OCI-LY7 (cell line): ENCODE measurements around the gene SLC37A2. TPM values are rescaled to one million over a fixed set of nuclear protein-coding genes. Genes with fewer than 3 reads are reported as not detected.

Experiments used
- BruUV-seq: library from RNA; stranded (reverse); fragments of 400-500 nt; replicated peaks from 2 replicates; lab custom pipeline; 2021; lab: Mats Ljungman, UMichigan
- CTCF ChIA-PET: fragments of 300-600 bp; sonication (Branson Sonifier 250); formaldehyde crosslinking; loops from one replicate; lab custom pipeline; 2022; ENCODE audit warnings: antibody characterized with exemption; ENCODE audit not compliant: unreplicated experiment; lab: Charles Lee
- POLR2A ChIA-PET: fragments of 300-600 bp; sonication (Branson Sonifier 250); formaldehyde crosslinking; loops from one replicate; lab custom pipeline; 2022; ENCODE audit warnings: antibody characterized with exemption; lab: Charles Lee
- DNase-seq: peaks from one replicate; pipeline ENCODE4 v3.0.0-alpha.2; 2015; ENCODE audit warnings: low spot score
- H2AFZ ChIP-seq: fragments of 200-600 bp; sonication (generic), shearing (Covaris generic); 2 replicates; pipeline ENCODE4 v1.6.1; 2014; ENCODE audit warnings: mild to moderate bottlenecking, antibody characterized with exemption, low read length, moderate library complexity
- H3K27ac ChIP-seq: fragments of 200-600 bp; sonication (generic); 2 replicates; pipeline ENCODE4 v1.5.1; 2014; ENCODE audit warnings: mixed run types, low read depth, mild to moderate bottlenecking, moderate library complexity, low read length, inconsistent platforms; ENCODE audit not compliant: poor library complexity, severe bottlenecking
- H3K36me3 ChIP-seq: fragments of 200-600 bp; sonication (generic); 2 replicates; pipeline ENCODE4 v1.6.1; 2014; ENCODE audit warnings: mild to moderate bottlenecking, antibody characterized with exemption, low read length, moderate library complexity, mixed read lengths; ENCODE audit not compliant: insufficient read depth
- H3K4me1 ChIP-seq: fragments of 200-600 bp; sonication (generic); 2 replicates; pipeline ENCODE4 v1.5.1; 2014; ENCODE audit warnings: mild to moderate bottlenecking, low read length; ENCODE audit not compliant: insufficient read depth, poor library complexity, severe bottlenecking
- H3K4me2 ChIP-seq: fragments of 200-600 bp; sonication (generic); 2 replicates; pipeline ENCODE4 v1.6.1; 2014; ENCODE audit warnings: mild to moderate bottlenecking, low read length
- H3K4me3 ChIP-seq: fragments of 200-600 bp; sonication (generic); 2 replicates; pipeline ENCODE4 v1.5.1; 2014; ENCODE audit warnings: mild to moderate bottlenecking, low read depth, low read length; ENCODE audit not compliant: poor library complexity, severe bottlenecking
- H3K79me2 ChIP-seq: fragments of 200-600 bp; sonication (generic); 2 replicates; pipeline ENCODE4 v1.6.1; 2016; ENCODE audit warnings: low read depth, mild to moderate bottlenecking, low read length, moderate library complexity, mixed read lengths; ENCODE audit not compliant: insufficient read depth
- H3K9me2 ChIP-seq: fragments of 200-600 bp; sonication (generic); 2 replicates; pipeline ENCODE4 v1.6.1; 2016; ENCODE audit warnings: mild to moderate bottlenecking, low read length, mixed read lengths; ENCODE audit not compliant: insufficient read depth
- H3K9me3 ChIP-seq: fragments of 200-600 bp; sonication (generic); 2 replicates; pipeline ENCODE4 v1.6.1; 2014; ENCODE audit warnings: mild to moderate bottlenecking, mixed run types, low read length, mixed read lengths
- H4K20me1 ChIP-seq: fragments of 200-600 bp; sonication (generic); 2 replicates; pipeline ENCODE4 v1.6.1; 2014; ENCODE audit warnings: mild to moderate bottlenecking, antibody characterized with exemption, low read length, moderate library complexity, mixed read lengths; ENCODE audit not compliant: insufficient read depth
- CTCF ChIP-seq: fragments of 200-600 bp; sonication (generic); conservative IDR thresholded peaks from 2 replicates; pipeline ENCODE4 v1.5.1; 2014; ENCODE audit warnings: mild to moderate bottlenecking, antibody characterized with exemption, low read length, moderate library complexity, mixed read lengths
- EZH2phosphoT487 ChIP-seq: fragments of 200-600 bp; sonication (generic); IDR thresholded peaks from 2 replicates; pipeline ENCODE4 v1.6.1; 2018; ENCODE audit warnings: low read depth, borderline replicate concordance, mild to moderate bottlenecking, mixed run types, antibody characterized with exemption, low read length, moderate library complexity, mixed read lengths
- intact Hi-C: fragments of 100-400 bp; cut with micrococcal nuclease; formaldehyde crosslinking; loops from one replicate; pipeline ENCODE4 v1.10.0; 2022; ENCODE audit not compliant: unreplicated experiment
- total RNA-seq, 2 experiments: library from RNA; depleted of rRNA in 1 of 2; stranded (reverse); fragments of >200 nt in 1 of 2; shearing (Covaris generic) in 1 of 2; gene quantifications; 2 replicates each; pipeline ENCODE4 v1.2.3, GENCODE V29; 2014 to 2022

The SLC37A2 gene
- total RNA-seq, 2 experiments from 2014 or later, result 0.57 to 0.93 TPM

GRCh38 chr11:125056931-125057692, 6.0 kb upstream of the SLC37A2 start:
- Histone ChIP-seq H3K79me2 (no peaks in the 10 kb centered on the region), H3K4me2 (no peak overlapping the region), H3K4me1 (no peaks in the 10 kb centered on the region), H4K20me1 (no peaks in the 10 kb centered on the region), H2AFZ (no peak overlapping the region), H3K36me3 (no peaks in the 10 kb centered on the region), H3K9me3 (no peaks in the 10 kb centered on the region), H3K4me3 (no peak overlapping the region), H3K9me2 (no peaks in the 10 kb centered on the region), H3K27ac (no peak overlapping the region)
- TF ChIP-seq CTCF (no peak), EZH2phosphoT487 (no peak)
- ChIA-PET CTCF (no interaction called here), POLR2A (no interaction called here)
- BruUV-seq, result no TSS peak
- intact Hi-C loops, result no loop called here
- DNase-seq, result no peak

GRCh38 chr11:125057693-125058016, 5.5 kb upstream of the SLC37A2 start:
- H3K4me3 ChIP-seq, result no peak overlapping the region
- TF ChIP-seq CTCF (no peak), EZH2phosphoT487 (no peak)
- BruUV-seq, result no TSS peak
- intact Hi-C loops, result no loop called here
- H4K20me1 ChIP-seq, result no peaks in the 10 kb centered on the region
- H3K9me2 ChIP-seq, result no peaks in the 10 kb centered on the region
- no peaks in the 10 kb centered on the region for H3K79me2 ChIP-seq
- no peak for DNase-seq
- H3K4me1 ChIP-seq, result no peaks in the 10 kb centered on the region
- H3K9me3 ChIP-seq, result no peaks in the 10 kb centered on the region
- no peak overlapping the region for H3K4me2 ChIP-seq
- CTCF ChIA-PET, result no interaction called here
- H3K27ac ChIP-seq, result no peak overlapping the region
- H3K36me3 ChIP-seq, result no peaks in the 10 kb centered on the region
- POLR2A ChIA-PET, result no interaction called here
- H2AFZ ChIP-seq, result no peak overlapping the region

- Histone ChIP-seq H3K9me2 (no peaks in the 10 kb centered on the region), H3K9me3 (no peaks in the 10 kb centered on the region), H4K20me1 (no peaks in the 10 kb centered on the region), H3K36me3 (no peaks in the 10 kb centered on the region), H2AFZ (no peak overlapping the region), H3K79me2 (no peaks in the 10 kb centered on the region), H3K4me2 (no peak overlapping the region), H3K4me1 (peaks cover 5% of the 10 kb centered on the region), H3K4me3 (no peak overlapping the region), H3K27ac (no peak overlapping the region)
- intact Hi-C loops, result no loop called here
- BruUV-seq, result no TSS peak
- no peak for DNase-seq
- TF ChIP-seq EZH2phosphoT487 (no peak), CTCF (no peak)
- POLR2A ChIA-PET, result interaction anchor here (0.5 kb wide), 1 partner anchor 285 kb away, joined by 3 read pairs; no protein-coding TSS in a partner anchor
- CTCF ChIA-PET, result no interaction called here
Measured at GRCh38 chr11:125061281-125061680, 1.8 kb upstream of the SLC37A2 start.
